HepG2 (cell line): Measurements from ENCODE around the gene WDR81. TPM values are rescaled to one million over a fixed set of nuclear protein-coding genes. Genes with fewer than 3 reads are reported as not detected.

Experiments
- ARNTL ChIP-seq: sonication (generic); formaldehyde crosslinking; IDR thresholded peaks from 2 replicates; pipeline ENCODE4 v1.4.0; 2020; ENCODE audit warnings: mild to moderate bottlenecking, missing genetic modification reagents
- CENPX ChIP-seq: sonication (generic); formaldehyde crosslinking; IDR thresholded peaks from 2 replicates; pipeline ENCODE4 v1.9.0; 2021; ENCODE audit warnings: mild to moderate bottlenecking, missing genetic modification reagents, moderate library complexity
- GATAD1 ChIP-seq: IDR thresholded peaks from 2 replicates; pipeline ENCODE4 v1.6.1; 2016; ENCODE audit warnings: missing genetic modification reagents, missing compliant biosample characterization
- MIER2 ChIP-seq: IDR thresholded peaks from 2 replicates; pipeline ENCODE4 v1.6.1; 2016; ENCODE audit warnings: missing biosample characterization, missing genetic modification reagents
- MIER3 ChIP-seq: IDR thresholded peaks from 2 replicates; pipeline ENCODE4 v1.6.1; 2016; ENCODE audit warnings: missing compliant biosample characterization, borderline replicate concordance
- NFE2 ChIP-seq: sonication (generic); formaldehyde crosslinking; IDR thresholded peaks from 2 replicates; pipeline ENCODE4 v1.4.0; 2020; ENCODE audit warnings: missing genetic modification reagents
- REL ChIP-seq: sonication (generic); formaldehyde crosslinking; conservative IDR thresholded peaks from 2 replicates; pipeline ENCODE4 v1.8.0; 2022; ENCODE audit warnings: mild to moderate bottlenecking, missing genetic modification reagents, moderate library complexity
- SKI ChIP-seq: fragments of 450-650 bp; IDR thresholded peaks from one replicate; pipeline ENCODE4 v1.6.1; 2018; ENCODE audit warnings: mild to moderate bottlenecking; ENCODE audit not compliant: partially characterized antibody
- TBP ChIP-seq: sonication (generic); formaldehyde crosslinking; IDR thresholded peaks from 2 replicates; pipeline ENCODE4 v1.5.0; 2020; ENCODE audit warnings: missing genetic modification reagents
- TEF ChIP-seq: sonication (generic); formaldehyde crosslinking; IDR thresholded peaks from 2 replicates; pipeline ENCODE4 v1.5.0; 2020; ENCODE audit warnings: missing genetic modification reagents
- ZFP1 ChIP-seq: IDR thresholded peaks from 2 replicates; pipeline ENCODE4 v1.6.1; 2016
- ZFX ChIP-seq: sonication (generic); formaldehyde crosslinking; IDR thresholded peaks from 2 replicates; pipeline ENCODE4 v1.4.0; 2020; ENCODE audit warnings: mild to moderate bottlenecking, low read depth, missing genetic modification reagents, moderate library complexity
- ZNF124 ChIP-seq: sonication (generic); formaldehyde crosslinking; IDR thresholded peaks from 2 replicates; pipeline ENCODE4 v1.4.0; 2020; ENCODE audit warnings: missing genetic modification reagents
- ZNF3 ChIP-seq: IDR thresholded peaks from 2 replicates; pipeline ENCODE4 v1.7.0; 2017; ENCODE audit warnings: inconsistent platforms
- ZNF468 ChIP-seq: sonication (generic); formaldehyde crosslinking; IDR thresholded peaks from 2 replicates; pipeline ENCODE4 v1.8.0; 2022; ENCODE audit warnings: mild to moderate bottlenecking, moderate library complexity, missing genetic modification reagents
- ZNF512B ChIP-seq: sonication (generic); formaldehyde crosslinking; IDR thresholded peaks from 2 replicates; pipeline ENCODE4 v1.5.1; 2020; ENCODE audit warnings: missing genetic modification reagents, mild to moderate bottlenecking, borderline replicate concordance
- ZNF672 ChIP-seq: sonication (generic); formaldehyde crosslinking; IDR thresholded peaks from 2 replicates; pipeline ENCODE4 v1.8.1; 2022; ENCODE audit warnings: missing genetic modification reagents
- polyA plus RNA-seq, 8 experiments: library from polyadenylated mRNA; depleted of rRNA in 3 of 8; stranded (reverse) in 7 of 8; unstranded in 1 of 8; fragments of >200 nt; fragmentation: Illumina TruSeq in 4 of 8; extraction: Trizol in 4 of 8; gene quantifications; 2 replicates each; pipeline versions ENCODE4 v1.2.1 to v1.2.3, GENCODE V29; 2011 to 2016; ENCODE audit warnings: low read depth in 4 of 8, missing spikeins in 1 of 8, mixed read lengths in 1 of 8; ENCODE audit not compliant: insufficient read depth in 1 of 8
- total RNA-seq, 5 experiments: library from RNA; depleted of rRNA; stranded (reverse); fragments of >200 nt; fragmentation: Illumina TruSeq; extraction: Trizol; gene quantifications; 2 replicates each; pipeline ENCODE4 v1.2.3, GENCODE V29; 2016; ENCODE audit warnings: low read depth in 1 of 5
- TF ChIP-seq, protein P1 (sequence below): sonication (generic); formaldehyde crosslinking; IDR thresholded peaks from 2 replicates; pipeline ENCODE4 v1.5.1; 2020; ENCODE audit warnings: mild to moderate bottlenecking, missing genetic modification reagents, moderate library complexity
- TF ChIP-seq, protein P2 (sequence below): sonication (generic); formaldehyde crosslinking; IDR thresholded peaks from 2 replicates; pipeline ENCODE4 v1.4.0; 2020; ENCODE audit warnings: missing genetic modification reagents
- TF ChIP-seq, protein P3 (sequence below): sonication (generic); formaldehyde crosslinking; IDR thresholded peaks from 2 replicates; pipeline ENCODE4 v1.4.0; 2020; ENCODE audit warnings: missing genetic modification reagents

The WDR81 gene
- total and polyA plus RNA-seq, 2 of the 13 experiments (the other 11 are each of a cell fraction or from before 2014, with no cell fraction given) = 9.1 to 16.7 TPM

- no peak for TF ChIP-seq ZNF512B (CRISPR knock-in tag)
- no peak for TF ChIP-seq REL (CRISPR knock-in tag)
- TF ChIP-seq, protein P1, sequence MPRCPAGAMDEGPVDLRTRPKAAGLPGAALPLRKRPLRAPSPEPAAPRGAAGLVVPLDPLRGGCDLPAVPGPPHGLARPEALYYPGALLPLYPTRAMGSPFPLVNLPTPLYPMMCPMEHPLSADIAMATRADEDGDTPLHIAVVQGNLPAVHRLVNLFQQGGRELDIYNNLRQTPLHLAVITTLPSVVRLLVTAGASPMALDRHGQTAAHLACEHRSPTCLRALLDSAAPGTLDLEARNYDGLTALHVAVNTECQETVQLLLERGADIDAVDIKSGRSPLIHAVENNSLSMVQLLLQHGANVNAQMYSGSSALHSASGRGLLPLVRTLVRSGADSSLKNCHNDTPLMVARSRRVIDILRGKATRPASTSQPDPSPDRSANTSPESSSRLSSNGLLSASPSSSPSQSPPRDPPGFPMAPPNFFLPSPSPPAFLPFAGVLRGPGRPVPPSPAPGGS (CRISPR knock-in tag) = no peak
- TF ChIP-seq, protein P2, sequence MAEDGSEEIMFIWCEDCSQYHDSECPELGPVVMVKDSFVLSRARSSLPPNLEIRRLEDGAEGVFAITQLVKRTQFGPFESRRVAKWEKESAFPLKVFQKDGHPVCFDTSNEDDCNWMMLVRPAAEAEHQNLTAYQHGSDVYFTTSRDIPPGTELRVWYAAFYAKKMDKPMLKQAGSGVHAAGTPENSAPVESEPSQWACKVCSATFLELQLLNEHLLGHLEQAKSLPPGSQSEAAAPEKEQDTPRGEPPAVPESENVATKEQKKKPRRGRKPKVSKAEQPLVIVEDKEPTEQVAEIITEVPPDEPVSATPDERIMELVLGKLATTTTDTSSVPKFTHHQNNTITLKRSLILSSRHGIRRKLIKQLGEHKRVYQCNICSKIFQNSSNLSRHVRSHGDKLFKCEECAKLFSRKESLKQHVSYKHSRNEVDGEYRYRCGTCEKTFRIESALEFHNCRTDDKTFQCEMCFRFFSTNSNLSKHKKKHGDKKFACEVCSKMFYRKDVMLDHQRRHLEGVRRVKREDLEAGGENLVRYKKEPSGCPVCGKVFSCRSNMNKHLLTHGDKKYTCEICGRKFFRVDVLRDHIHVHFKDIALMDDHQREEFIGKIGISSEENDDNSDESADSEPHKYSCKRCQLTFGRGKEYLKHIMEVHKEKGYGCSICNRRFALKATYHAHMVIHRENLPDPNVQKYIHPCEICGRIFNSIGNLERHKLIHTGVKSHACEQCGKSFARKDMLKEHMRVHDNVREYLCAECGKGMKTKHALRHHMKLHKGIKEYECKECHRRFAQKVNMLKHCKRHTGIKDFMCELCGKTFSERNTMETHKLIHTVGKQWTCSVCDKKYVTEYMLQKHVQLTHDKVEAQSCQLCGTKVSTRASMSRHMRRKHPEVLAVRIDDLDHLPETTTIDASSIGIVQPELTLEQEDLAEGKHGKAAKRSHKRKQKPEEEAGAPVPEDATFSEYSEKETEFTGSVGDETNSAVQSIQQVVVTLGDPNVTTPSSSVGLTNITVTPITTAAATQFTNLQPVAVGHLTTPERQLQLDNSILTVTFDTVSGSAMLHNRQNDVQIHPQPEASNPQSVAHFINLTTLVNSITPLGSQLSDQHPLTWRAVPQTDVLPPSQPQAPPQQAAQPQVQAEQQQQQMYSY (CRISPR knock-in tag) = no peak
- no peak for TF ChIP-seq MIER2 (CRISPR knock-in tag)
- peak; percentile 33; the same call in 1 of the 2 replicates for TF ChIP-seq ZFX
- TF ChIP-seq NFE2 (CRISPR knock-in tag) = peak; percentile 83
- peak; percentile 28; the same call in 1 of the 2 replicates for TF ChIP-seq ZFP1
- no peak for TF ChIP-seq ZNF468 (CRISPR knock-in tag)
- TF ChIP-seq MIER3 (CRISPR knock-in tag) = 0 out of 2 replicates have a peak, but pooled peaks have one; percentile 29
- no peak for TF ChIP-seq ZNF672
- TF ChIP-seq ZNF124 (CRISPR knock-in tag) = no peak; the same call in 1 of the 2 replicates
- TF ChIP-seq, protein P3, sequence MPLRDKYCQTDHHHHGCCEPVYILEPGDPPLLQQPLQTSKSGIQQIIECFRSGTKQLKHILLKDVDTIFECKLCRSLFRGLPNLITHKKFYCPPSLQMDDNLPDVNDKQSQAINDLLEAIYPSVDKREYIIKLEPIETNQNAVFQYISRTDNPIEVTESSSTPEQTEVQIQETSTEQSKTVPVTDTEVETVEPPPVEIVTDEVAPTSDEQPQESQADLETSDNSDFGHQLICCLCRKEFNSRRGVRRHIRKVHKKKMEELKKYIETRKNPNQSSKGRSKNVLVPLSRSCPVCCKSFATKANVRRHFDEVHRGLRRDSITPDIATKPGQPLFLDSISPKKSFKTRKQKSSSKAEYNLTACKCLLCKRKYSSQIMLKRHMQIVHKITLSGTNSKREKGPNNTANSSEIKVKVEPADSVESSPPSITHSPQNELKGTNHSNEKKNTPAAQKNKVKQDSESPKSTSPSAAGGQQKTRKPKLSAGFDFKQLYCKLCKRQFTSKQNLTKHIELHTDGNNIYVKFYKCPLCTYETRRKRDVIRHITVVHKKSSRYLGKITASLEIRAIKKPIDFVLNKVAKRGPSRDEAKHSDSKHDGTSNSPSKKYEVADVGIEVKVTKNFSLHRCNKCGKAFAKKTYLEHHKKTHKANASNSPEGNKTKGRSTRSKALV (CRISPR knock-in tag) = no peak
- TF ChIP-seq CENPX (CRISPR knock-in tag) = no peak
- TF ChIP-seq TBP = no peak
- TF ChIP-seq ZNF3 (CRISPR knock-in tag) = no peak
- no peak for TF ChIP-seq TEF
- peak; percentile 42; the same call in 1 of the 2 replicates for TF ChIP-seq ARNTL
- TF ChIP-seq SKI = peak; percentile 95
- peak; percentile 28; the same call in 1 of the 2 replicates for TF ChIP-seq GATAD1
Observed at GRCh38 chr17:1714427-1714979, 10.0 kb upstream of the WDR81 start (continued).
